Stimulated activated naive CD8-positive, alpha-beta T cell treated with anti-CD3 and anti-CD28 coated beads, Interleukin-15, Interleukin-2, amounts not matched to agents 100 ng/mL and 50 ng/mL, for 24 hours (primary cell): ENCODE data around the gene TSHR.

Source experiments
- H3K27ac Mint-ChIP-seq: one replicate; pipeline ENCODE4 v1.8.0; 2021; ENCODE audit warnings: mild to moderate bottlenecking, mixed read lengths
- H3K27me3 Mint-ChIP-seq: one replicate; pipeline ENCODE4 v1.8.0; 2021; ENCODE audit warnings: mixed read lengths
- H3K36me3 Mint-ChIP-seq: one replicate; pipeline ENCODE4 v1.8.0; 2021; ENCODE audit warnings: low read depth, mixed read lengths
- H3K4me1 Mint-ChIP-seq: one replicate; pipeline ENCODE4 v1.8.0; 2021; ENCODE audit warnings: low read depth, mixed read lengths
- H3K4me3 Mint-ChIP-seq: one replicate; pipeline ENCODE4 v1.8.0; 2021; ENCODE audit warnings: mild to moderate bottlenecking, mixed read lengths
- H3K9me3 Mint-ChIP-seq: one replicate; pipeline ENCODE4 v1.8.0; 2021; ENCODE audit warnings: mixed read lengths

The TSHR gene

DNA sequence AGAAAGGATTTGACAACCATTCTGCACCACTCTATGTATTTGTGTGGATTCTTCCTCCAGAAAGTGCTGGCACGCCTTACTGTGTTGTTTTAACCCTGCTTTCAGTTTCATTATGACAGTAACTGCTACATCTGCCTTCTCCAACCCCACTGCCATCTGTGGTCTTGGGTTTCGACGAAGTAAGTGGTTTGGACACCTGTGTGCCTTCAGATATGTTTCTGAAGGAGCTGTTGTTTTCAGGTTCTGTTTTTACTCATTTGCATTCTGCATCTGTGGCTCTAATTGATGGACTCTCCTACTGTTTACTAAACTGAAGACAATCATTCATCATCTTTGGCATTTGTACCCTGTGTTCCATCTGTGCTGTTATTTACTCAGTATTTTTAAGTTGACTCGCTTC lies 4.1 kb downstream of the TSHR start:
- H3K27ac Mint-ChIP-seq: peak overlapping the region; percentile 74
- H3K4me1 Mint-ChIP-seq: peaks cover 50% of the 10 kb centered on the region
- no peaks in the 10 kb centered on the region for H3K9me3 Mint-ChIP-seq
- peaks cover 10% of the 10 kb centered on the region for H3K27me3 Mint-ChIP-seq
- H3K4me3 Mint-ChIP-seq: peak overlapping the region; percentile 40
- H3K36me3 Mint-ChIP-seq: no peaks in the 10 kb centered on the region

DNA sequence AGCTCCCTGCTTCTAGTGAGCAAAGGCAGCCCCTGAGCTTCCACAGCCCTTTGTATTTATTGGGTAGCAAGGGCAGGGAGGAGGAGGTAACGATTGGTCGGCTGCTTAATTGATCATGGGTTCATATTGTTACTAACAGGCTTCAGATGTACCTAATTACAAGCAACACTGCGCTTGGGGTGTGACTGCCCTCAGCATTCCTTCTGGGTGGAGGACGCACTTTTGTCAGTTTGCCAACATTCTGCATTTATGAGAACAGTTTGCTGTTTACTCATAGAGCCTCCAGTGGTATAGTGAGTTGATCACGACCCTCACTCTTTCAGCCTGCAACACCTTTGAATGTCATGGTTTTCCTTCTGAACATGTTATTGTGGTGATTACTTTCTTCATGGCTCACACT lies 9.6 kb downstream of the TSHR start:
- Mint-ChIP-seq H3K36me3 (no peaks in the 10 kb centered on the region), H3K27ac (no peak overlapping the region), H3K4me1 (peaks cover 5% of the 10 kb centered on the region), H3K9me3 (no peaks in the 10 kb centered on the region), H3K4me3 (no peak overlapping the region), H3K27me3 (peaks cover 4% of the 10 kb centered on the region)

DNA sequence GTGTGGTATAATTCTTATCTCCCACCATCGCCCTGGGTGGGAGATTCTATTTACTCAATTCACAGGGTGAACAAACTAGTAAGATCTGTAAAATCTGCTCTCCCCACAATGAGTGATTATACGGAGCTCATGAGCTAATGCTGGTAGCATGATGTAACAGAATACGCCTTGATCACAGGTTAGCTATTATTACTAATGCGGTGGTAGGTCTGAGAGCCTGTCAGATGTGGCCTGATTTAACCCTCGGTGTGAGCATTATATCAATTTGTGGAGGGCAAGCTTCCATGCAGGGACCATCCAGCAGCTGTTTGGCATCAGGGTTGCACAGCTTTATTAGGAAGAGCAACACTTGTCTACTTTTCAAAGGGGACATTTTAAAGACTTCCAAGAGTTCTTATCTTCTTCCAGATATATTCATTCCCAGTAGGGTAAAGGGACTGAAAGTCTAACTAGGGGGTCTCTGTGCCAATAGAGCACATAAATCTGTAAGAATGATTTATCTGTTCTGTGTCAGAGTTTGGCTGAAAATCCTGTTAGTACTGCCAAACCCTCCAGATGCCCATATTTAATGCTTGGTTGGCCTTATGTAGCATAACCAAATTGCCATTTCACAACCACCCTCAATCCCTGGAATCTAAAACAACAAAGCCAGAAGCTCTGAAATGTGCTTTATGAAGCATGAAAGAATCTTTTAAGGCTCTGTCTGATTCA lies 18.7 kb downstream of the TSHR start:
- Mint-ChIP-seq H3K9me3 (no peaks in the 10 kb centered on the region), H3K36me3 (no peaks in the 10 kb centered on the region), H3K4me1 (peaks cover 10% of the 10 kb centered on the region), H3K27ac (no peak overlapping the region), H3K27me3 (peaks cover 3% of the 10 kb centered on the region), H3K4me3 (no peak overlapping the region)

DNA sequence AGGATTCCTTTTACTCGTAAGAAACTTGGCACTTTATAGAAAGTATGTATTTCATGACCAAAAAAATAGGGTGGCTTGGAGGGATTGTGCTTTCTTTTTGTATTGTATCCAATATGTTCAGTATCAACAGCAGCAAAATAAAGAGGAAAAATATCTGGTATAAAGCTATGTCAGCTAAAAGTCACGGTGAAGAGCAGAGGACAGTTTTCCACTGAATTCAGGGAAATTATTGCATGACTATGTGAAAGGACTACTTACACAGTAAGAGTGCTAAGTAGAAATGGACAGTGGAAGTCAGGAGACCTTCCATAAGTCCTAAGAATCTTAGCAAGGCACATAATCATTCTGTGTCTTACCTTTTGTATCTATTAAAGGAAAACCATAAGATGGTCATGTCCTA lies 19.3 kb downstream of the TSHR start:
- Mint-ChIP-seq H3K27me3 (peaks cover 3% of the 10 kb centered on the region), H3K36me3 (no peaks in the 10 kb centered on the region), H3K27ac (no peak overlapping the region), H3K4me1 (peaks cover 10% of the 10 kb centered on the region), H3K9me3 (no peaks in the 10 kb centered on the region), H3K4me3 (no peak overlapping the region)

DNA sequence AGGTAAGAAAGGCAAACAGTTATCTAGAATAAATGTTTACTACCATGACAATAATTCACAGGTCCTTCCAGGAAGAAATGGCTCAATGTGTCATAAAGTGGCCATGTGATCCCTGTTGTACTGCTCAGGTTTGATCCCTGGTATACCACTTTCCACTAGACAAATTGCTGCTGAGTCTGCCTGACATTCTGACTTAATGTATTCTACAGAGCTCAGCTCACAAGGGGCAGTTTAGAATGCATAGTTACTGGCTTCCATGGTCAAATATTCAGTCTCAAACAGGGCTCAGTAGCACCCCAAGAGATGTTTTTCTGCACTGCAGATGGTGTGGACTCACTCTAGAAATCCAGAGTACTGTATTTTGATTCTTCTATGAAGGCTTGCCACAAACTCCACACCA lies 21.8 kb downstream of the TSHR start:
- Mint-ChIP-seq H3K27me3 (peaks cover 3% of the 10 kb centered on the region), H3K4me3 (no peak overlapping the region), H3K9me3 (no peaks in the 10 kb centered on the region), H3K36me3 (no peaks in the 10 kb centered on the region), H3K4me1 (peaks cover 10% of the 10 kb centered on the region), H3K27ac (no peak overlapping the region)

DNA sequence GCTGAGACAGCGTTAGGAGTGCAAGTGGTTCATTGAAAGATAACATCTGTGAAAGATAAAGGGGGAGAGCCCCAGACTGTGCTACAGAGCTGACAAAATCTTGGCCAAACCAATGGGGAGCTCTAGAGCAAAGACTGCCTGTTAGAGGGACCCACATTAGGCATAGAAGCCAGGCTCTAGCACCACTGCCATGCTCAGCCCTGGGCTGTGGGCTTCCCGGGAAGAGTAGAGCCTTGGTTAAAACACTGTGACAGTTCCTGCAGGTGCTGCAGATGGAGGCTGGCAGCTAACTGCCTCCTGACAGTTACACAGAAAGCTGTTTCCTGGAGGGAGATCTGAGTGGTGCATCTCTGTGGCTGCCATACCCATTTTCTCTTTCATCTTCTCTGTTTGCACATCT lies 23.0 kb downstream of the TSHR start:
- H3K4me3 Mint-ChIP-seq: no peak overlapping the region
- no peak overlapping the region for H3K27ac Mint-ChIP-seq
- no peaks in the 10 kb centered on the region for H3K9me3 Mint-ChIP-seq
- H3K36me3 Mint-ChIP-seq: no peaks in the 10 kb centered on the region
- peaks cover 3% of the 10 kb centered on the region for H3K27me3 Mint-ChIP-seq
- peaks cover 10% of the 10 kb centered on the region for H3K4me1 Mint-ChIP-seq

DNA sequence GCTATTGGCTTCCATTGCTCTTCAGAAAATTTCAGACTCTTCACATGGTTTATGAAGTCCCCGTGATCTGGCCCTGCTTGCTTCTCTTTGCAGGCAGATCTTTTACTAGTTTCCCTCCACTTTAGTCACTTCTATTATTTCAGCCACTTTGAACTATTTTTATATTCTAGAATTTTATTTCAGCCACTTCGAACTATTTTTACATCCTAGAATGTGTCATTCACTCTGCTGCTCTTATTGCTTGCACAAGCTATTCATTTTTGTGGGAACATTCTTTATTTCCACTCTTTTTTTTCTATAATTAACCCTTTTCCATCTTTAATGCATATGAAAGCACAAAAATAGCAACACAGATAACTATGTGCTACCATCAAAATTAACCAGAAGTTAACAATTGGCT lies 24.5 kb downstream of the TSHR start:
- Mint-ChIP-seq H3K4me3 (no peak overlapping the region), H3K9me3 (no peaks in the 10 kb centered on the region), H3K36me3 (no peaks in the 10 kb centered on the region), H3K4me1 (peaks cover 10% of the 10 kb centered on the region), H3K27me3 (peaks cover 3% of the 10 kb centered on the region), H3K27ac (no peak overlapping the region)

DNA sequence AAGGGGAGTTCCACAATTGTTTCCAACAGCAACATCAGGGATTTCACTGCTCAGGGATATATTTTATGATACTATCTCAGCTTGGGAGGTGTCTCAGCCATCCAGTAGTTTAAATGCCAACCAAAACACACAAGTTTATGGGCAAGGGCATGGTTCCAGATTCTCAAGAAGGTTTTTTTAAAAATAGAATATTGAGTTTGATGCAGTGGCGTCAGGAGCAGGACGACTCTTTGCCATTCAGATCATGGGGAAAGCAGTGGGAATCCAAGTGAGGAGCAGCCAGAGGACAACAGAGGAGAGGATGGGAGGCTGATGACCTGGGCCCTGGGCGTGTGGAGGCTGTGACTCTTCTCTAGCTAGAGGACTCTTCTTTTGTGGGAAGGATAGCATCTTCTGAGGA lies 25.7 kb downstream of the TSHR start:
- no peaks in the 10 kb centered on the region for H3K36me3 Mint-ChIP-seq
- no peak overlapping the region for H3K27ac Mint-ChIP-seq
- peaks cover 7% of the 10 kb centered on the region for H3K27me3 Mint-ChIP-seq
- H3K9me3 Mint-ChIP-seq: no peaks in the 10 kb centered on the region
- H3K4me3 Mint-ChIP-seq: no peak overlapping the region
- peaks cover 10% of the 10 kb centered on the region for H3K4me1 Mint-ChIP-seq

DNA sequence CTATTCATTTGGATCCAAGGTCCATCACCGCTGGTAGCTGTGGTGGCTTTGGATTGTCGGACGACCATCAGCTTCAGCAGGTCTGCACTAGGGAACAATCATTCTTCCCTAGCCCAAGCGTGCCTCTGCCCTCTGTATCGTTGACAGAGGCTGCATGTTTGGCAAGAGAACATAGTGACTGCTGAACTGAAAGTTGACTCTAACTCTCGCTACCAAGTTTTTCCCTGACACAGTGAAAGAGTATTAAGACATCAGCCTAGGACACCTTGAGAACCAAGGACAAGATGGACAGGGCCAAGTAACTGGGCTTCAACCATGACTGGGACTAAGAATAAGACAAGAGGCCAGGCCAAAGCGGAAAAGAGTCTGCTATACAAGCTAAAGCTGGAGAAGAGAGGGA lies 26.3 kb downstream of the TSHR start:
- no peak overlapping the region for H3K27ac Mint-ChIP-seq
- peaks cover 4% of the 10 kb centered on the region for H3K27me3 Mint-ChIP-seq
- H3K4me3 Mint-ChIP-seq: no peak overlapping the region
- H3K36me3 Mint-ChIP-seq: no peaks in the 10 kb centered on the region
- no peaks in the 10 kb centered on the region for H3K9me3 Mint-ChIP-seq
- peaks cover 10% of the 10 kb centered on the region for H3K4me1 Mint-ChIP-seq

DNA sequence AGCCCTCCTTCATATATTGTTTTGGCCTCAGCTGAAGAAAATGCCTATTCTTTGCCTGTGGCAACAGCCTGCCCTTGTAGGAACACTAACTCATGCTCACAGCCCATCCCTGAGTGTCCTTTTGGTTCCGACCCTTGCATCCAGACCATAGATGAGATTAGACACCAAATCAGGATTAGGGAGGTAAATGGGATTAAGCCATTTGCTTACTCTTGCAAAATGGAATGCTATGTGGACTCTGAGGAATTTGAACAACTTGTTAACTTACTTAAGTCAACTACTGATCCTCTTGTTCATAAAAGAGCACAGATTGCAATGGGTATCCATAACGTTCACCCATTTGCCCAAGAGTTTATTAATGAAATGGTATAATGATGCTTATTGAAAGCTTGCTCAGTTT lies 27.3 kb downstream of the TSHR start:
- Mint-ChIP-seq H3K9me3 (no peaks in the 10 kb centered on the region), H3K27me3 (peaks cover 4% of the 10 kb centered on the region), H3K27ac (no peak overlapping the region), H3K4me1 (peaks cover 10% of the 10 kb centered on the region), H3K36me3 (no peaks in the 10 kb centered on the region), H3K4me3 (no peak overlapping the region)

DNA sequence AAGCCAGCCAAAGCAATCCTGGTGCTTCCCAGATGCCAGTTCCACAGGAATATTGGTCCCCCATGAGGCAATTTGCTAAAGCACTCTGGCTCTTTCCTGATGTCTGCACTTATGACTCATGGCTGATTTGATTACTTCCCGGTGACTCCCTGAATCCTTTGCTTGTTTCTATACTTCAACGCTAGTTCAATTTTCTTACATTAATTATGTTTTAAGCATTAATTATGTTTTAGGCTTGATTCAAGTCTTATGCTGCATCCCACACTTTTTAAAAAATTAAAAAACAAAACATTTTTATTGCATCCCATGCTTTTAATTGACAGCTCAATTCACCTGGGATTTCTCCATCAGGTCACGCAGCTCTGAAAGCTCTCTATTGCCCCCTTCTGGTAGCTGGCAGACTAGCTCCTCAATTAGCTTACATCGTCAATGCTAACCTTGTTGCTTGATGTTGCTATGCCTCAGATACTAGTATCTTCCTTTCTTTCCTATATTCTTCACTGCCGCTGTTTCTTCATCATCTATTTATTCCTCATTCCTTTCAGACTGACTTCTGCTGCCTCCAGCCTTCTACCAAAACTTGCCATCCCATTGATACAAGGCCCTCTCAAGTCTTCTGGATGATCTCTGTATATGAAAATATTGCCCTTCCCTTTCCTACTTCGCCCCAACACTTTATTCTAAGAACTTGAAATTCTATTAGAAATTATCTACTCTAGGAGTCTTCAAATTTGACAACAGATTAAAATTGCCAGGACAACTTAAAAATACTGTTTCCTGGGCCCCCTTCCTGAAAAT lies 32.0 kb downstream of the TSHR start:
- Mint-ChIP-seq H3K9me3 (no peaks in the 10 kb centered on the region), H3K27me3 (peaks cover 4% of the 10 kb centered on the region), H3K36me3 (no peaks in the 10 kb centered on the region), H3K4me3 (no peak overlapping the region), H3K4me1 (no peaks in the 10 kb centered on the region), H3K27ac (no peak overlapping the region)

DNA sequence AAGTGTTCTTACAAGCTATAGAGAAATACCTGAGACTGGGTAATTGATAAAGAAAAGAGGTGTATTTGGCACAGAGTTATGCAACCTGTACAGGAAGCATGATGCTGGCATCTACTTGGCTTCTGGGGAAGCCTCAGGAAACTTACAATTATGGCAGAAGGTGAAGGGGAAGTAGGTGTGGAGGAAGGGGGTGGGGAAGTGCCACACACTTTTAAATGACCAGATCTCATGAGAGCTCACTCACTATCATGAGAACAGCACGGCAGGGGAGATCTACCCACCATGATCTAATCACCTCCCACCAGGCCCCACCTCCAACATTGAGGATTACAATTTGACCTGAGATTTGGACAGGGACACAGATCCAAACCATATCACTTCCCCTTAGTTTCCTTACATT lies 32.8 kb downstream of the TSHR start:
- no peaks in the 10 kb centered on the region for H3K36me3 Mint-ChIP-seq
- no peaks in the 10 kb centered on the region for H3K9me3 Mint-ChIP-seq
- peaks cover 4% of the 10 kb centered on the region for H3K27me3 Mint-ChIP-seq
- H3K27ac Mint-ChIP-seq: no peak overlapping the region
- no peaks in the 10 kb centered on the region for H3K4me1 Mint-ChIP-seq
- H3K4me3 Mint-ChIP-seq: no peak overlapping the region

DNA sequence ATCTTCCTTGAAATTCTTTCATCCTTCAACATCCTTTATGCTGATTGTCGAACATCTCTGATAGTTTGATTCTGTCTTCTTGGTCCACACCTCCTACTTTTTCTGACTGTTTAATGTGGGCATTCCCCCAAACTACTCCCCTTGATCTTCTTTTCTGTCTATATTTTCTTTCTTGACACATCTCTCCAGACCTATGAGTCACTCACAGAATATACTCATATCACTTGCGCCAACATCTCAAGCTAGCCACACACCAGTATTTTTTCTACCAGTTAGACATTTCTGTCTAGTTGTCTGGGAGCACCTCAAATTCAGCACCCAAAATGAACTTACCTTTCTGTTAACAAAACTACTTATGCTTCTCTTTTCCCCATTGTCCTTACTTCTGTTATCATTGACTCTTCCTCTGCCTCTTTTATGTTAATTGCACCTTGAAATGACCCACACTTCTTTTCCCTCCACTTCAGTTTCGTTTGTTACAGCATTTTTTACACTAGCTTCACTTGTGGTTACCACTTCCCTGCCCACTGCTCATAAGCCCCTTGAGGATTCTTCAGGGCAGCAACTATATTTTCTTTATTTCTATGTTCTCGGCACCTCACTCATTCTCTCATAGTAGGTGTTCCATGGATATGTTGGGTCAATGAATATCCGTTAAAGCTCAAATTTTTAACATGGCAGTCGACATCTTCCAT lies 33.5 kb downstream of the TSHR start:
- H3K36me3 Mint-ChIP-seq: no peaks in the 10 kb centered on the region
- no peak overlapping the region for H3K27ac Mint-ChIP-seq
- H3K4me1 Mint-ChIP-seq: no peaks in the 10 kb centered on the region
- no peak overlapping the region for H3K4me3 Mint-ChIP-seq
- no peaks in the 10 kb centered on the region for H3K9me3 Mint-ChIP-seq
- peaks cover 4% of the 10 kb centered on the region for H3K27me3 Mint-ChIP-seq

DNA sequence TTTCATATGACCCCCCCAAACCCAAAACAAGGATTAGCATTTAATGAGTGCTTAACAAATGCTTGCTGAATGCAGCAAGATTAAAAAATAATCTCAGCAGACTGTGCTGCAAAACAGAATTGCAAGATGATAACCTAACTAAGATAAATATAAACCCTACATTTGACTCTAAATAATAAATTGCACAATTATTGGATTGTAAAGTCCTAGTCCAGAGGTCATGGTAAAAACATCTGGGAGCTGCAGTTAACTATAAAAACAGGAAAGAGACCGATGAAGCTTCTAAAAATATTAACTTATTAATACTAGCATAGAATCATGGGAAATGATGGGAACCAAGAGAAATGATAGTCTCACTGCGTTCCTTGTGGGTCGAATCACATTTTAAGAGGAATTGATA lies 37.2 kb downstream of the TSHR start:
- Mint-ChIP-seq H3K4me1 (peaks cover 6% of the 10 kb centered on the region), H3K4me3 (no peak overlapping the region), H3K9me3 (no peaks in the 10 kb centered on the region), H3K27ac (no peak overlapping the region), H3K36me3 (no peaks in the 10 kb centered on the region), H3K27me3 (peaks cover 16% of the 10 kb centered on the region)
